GM18505 (cell line): ENCODE data around the gene RAB15.

Source experiments
- ATAC-seq: cut with Tn5 transposase; IDR thresholded peaks from one replicate; pipeline ENCODE4 v1.9.1; 2021; ENCODE audit not compliant: unreplicated experiment
- POLR2A ChIP-seq: IDR thresholded peaks from 4 replicates; pipeline ENCODE4 v1.6.1; 2011; ENCODE audit warnings: borderline replicate concordance; ENCODE audit not compliant: insufficient read depth, insufficient read length; ENCODE audit errors: extremely low read depth

RAB15 gene

GRCh38 chr14:64932231-64932630, 39.9 kb downstream of the RAB15 start:
- TF ChIP-seq POLR2A, result no peak
- ATAC-seq, result no peak

GRCh38 chr14:64931123-64931522, 41.0 kb downstream of the RAB15 start:
- no peak for ATAC-seq
- TF ChIP-seq POLR2A, result no peak

- TF ChIP-seq POLR2A, result no peak
- no peak for ATAC-seq
Measured at GRCh38 chr14:64930085-64930843, 41.9 kb downstream of the RAB15 start.

DNA sequence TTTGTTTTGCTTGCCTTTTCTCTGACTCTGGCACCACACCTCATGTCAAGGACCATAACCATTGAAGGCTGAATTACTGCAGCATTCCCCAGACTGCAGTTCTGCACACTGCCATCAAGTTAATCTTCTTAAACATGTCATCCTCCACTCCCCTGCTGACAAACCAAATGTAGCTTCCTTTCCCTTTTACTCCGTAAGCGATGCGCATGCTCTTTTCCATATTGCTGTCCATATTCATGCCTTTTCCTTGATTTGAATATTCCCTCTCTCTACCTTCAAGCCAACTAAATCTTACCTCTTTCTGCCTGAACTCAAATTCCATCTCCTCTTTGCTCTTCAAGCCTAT, 43.1 kb downstream of the RAB15 start:
- no peak for ATAC-seq
- TF ChIP-seq POLR2A, result no peak

GRCh38 chr14:64928239-64929013, 43.7 kb downstream of the RAB15 start:
- TF ChIP-seq POLR2A, result no peak
- peak; percentile 74 for ATAC-seq

DNA sequence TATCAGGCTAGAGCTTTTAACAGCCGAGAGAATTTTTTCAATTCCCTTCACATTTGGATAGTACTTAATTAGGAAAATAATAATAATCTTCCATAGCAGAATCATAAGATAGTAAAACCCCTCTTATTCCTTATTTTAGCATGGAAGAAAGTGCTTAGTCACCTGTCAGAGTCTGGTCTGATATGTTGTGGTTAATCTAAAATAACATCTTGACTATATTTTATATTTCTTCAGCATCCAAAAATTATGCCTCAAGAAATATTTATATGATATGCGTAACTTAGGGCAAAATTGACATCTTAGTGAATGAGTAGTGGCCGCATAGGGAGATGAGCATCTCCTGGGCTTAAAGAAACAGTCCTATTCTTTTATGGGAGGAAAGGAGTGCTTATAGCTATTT, 45.1 kb downstream of the RAB15 start:
- no peak for TF ChIP-seq POLR2A
- ATAC-seq, result no peak

DNA sequence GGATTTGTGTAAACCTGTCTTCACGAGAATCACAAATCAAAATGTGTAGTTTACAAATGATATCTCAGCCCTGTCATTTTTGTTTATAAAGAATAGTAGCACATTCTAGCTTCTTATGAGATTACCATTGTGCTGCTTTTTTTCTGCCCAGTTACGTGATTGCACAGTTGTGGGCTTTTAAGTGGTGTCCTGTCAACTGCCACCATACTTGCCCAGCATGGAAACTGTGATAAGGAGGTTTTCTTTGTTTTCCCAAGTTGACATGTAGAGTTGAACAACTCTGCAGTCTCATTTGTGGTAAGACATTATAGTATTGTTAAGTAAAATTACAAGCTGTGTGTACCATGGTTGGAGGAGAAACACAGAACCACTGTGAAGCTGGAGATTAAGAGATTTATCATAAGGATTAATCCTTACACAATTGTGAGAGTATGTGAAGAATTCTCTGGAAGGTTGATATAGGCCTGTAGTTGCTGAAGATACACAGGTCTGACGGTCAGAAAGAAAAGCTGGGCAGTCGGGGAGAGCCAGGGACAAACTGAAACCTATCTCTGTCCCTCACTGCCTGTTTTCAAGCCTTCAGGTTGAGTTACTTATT, 45.6 kb downstream of the RAB15 start:
- no peak for ATAC-seq
- TF ChIP-seq POLR2A, result no peak

DNA sequence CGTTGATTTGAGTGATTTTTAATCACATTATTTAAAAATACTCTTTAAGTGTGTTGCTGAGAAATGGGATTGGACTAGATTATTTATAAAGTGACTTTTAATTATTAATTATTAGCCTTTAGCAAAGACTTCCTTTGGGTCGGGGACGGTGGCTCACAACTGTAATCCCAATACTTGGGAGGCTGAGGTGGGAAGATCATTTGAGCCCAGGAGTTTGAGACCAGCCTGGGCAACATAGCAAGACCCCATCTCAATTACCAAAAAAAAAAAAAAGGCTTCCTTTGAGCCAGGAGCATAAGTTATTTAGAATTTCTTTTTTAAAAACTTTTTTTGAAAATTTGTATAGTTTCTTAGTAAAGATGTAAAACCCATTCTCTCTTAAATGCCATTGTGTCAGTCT, 49.1 kb downstream of the RAB15 start:
- no peak for ATAC-seq
- no peak for TF ChIP-seq POLR2A

DNA sequence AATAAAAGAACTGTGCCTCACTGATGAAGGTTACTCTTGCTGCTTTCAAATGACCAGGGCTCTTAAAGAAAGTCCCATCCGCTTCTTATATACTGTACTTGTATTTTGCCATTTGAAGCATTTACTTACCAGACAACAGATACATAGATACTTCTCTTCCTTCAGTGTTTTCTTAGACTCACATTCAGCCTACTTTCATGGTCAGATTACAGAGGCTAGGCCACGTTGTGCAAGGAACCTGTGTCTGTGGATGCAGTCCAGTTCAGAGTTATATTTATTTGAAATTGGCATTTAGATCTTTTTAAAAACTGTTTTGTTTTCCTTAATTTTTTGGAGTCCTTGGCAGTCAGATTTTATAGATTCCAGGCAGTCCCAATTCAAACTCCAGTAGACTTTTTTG, 51.7 kb downstream of the RAB15 start:
- TF ChIP-seq POLR2A, result no peak
- ATAC-seq, result no peak

DNA sequence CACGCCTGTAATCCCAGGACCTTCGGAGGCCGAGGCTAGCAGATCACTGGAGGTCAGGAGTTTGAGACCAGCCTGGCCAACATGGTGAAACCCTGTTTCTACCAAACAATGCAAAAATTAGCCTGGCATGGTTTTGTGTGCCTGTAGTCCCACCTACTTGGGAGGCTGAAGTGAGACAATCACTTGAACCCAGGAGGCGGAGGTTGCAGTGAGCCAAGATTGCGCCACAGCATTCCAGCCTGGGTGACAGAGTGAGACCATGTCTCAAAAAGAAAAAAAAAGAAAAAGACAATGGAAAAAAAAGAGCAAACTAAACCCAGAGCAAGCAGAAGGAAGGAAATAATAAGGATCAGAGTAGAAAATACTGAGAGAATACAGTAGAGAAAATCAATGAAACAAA, 52.5 kb downstream of the RAB15 start:
- TF ChIP-seq POLR2A, result no peak
- no peak for ATAC-seq

GRCh38 chr14:64919215-64919614, 52.9 kb downstream of the RAB15 start:
- TF ChIP-seq POLR2A, result no peak
- no peak for ATAC-seq

DNA sequence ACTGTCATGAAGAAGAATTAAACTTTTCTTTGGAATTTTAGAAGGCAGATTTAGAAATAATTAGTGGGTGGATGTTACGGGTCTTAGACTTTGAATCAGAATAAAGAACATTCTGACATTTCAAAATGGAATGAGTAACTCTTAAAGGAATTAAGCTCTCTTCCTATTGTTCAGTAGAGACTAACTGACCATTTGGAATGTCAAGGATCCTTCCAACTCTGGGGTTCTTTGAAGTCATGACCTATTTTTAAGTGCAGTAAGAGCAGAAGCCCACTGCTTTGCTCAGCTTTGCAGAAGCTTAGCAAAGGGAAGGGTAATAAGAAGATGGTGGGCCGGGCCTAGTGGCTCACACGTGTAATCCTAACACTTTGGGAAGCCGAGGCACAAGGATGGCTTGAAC, 53.9 kb downstream of the RAB15 start:
- no peak for ATAC-seq
- no peak for TF ChIP-seq POLR2A

DNA sequence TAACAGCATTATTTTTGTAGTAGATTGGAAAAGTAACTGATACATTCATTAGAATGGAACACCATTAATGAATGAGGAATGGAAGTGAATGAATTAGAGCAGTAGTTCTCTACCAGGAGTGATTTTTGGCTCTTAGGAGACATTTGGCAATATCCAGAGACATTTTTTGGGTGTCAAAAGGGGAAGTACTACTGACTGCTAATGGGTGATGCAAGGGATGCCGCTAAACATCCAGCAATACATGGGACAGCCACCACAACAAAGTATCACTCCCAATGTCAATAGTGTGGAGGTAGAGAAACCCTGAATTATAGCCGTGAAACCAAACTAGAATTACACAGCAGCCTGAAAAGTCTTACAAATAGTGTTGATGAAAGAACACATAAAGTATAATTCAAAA, 56.3 kb downstream of the RAB15 start:
- no peak for ATAC-seq
- TF ChIP-seq POLR2A, result no peak

DNA sequence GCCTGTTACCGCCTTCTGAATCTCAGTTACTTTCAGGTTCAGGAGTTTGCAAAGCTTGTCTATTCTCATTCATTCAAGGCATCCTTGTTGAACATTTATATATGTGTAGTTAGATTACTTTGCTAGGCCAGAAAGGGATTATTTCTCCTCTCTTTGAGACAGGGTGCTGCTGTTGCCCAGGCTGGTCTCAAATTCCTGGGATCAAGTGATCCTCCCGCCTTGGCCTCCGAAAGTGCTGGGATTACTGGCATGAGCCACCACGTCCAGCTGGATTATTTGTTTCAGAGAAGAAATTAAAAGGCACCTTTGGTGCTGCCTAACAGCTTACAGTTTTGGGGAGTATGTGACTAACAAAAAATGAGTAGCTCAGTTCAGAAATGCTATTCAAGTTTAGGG, 57.1 kb downstream of the RAB15 start:
- no peak for ATAC-seq

More for the DNA sequence above, 57.1 kb downstream of the RAB15 start:
- TF ChIP-seq POLR2A, result no peak
